Lower leg skin (tissue), 4 donors: ENCODE measurements around the gene KLHDC4. TPM values are rescaled to one million over a fixed set of nuclear protein-coding genes. Genes with fewer than 3 reads are reported as not detected.

ENCODE experiments used
- DNase-seq, 2 donors: peaks; one replicate each; pipeline ENCODE4 v3.0.0-alpha.2; 2019; ENCODE audit warnings: low spot score in 2 of 2
- H3K4me3 ChIP-seq: fragments of 200-600 bp; sonication (generic); 2 replicates; pipeline ENCODE4 v1.5.1; 2017; ENCODE audit warnings: mild to moderate bottlenecking, low read depth; ENCODE audit not compliant: poor library complexity, severe bottlenecking
- CTCF ChIP-seq, 3 donors: fragments of 450-650 bp; IDR thresholded peaks; one replicate each; pipeline ENCODE4 v1.5.1; 2016; ENCODE audit warnings: antibody characterized with exemption in 3 of 3, mild to moderate bottlenecking in 3 of 3, moderate library complexity in 2 of 3
- POLR2A ChIP-seq, 2 donors: fragments of 450-650 bp; IDR thresholded peaks; one replicate each; pipeline ENCODE4 v1.6.1; 2016 to 2017; ENCODE audit warnings: antibody characterized with exemption in 2 of 2, mild to moderate bottlenecking in 1 of 2, moderate library complexity in 1 of 2
- WGBS, 2 donors: methylation state at CpG; one replicate each; pipeline ENCODE4 v1.1.5; 2018; 5-methylcytosine and 5-hydroxymethylcytosine counted together
- intact Hi-C: fragments of 100-400 bp; cut with DNase I; formaldehyde crosslinking; loops from one replicate; pipeline ENCODE4 v1.15.0; 2023; ENCODE audit warnings: low total_unique reads
- total RNA-seq, 4 donors: library from RNA; depleted of rRNA; stranded (reverse); fragments of >200 nt; gene quantifications; one replicate each; pipeline ENCODE4 v1.1.0, GENCODE V29; 2016

The KLHDC4 gene
- total RNA-seq, 4 donors from 2014 or later: 25.8 to 70.0 (median 38.1) TPM

- WGBS, 2 donors: 96 to 97% methylated on average over 16 of the region's 16 CpGs
- TF ChIP-seq CTCF (IDR thresholded peaks at IDR 0.05) (no peak), POLR2A (IDR thresholded peaks at IDR 0.05) (no peak)
- intact Hi-C loops: no loop called here
- no peak for DNase-seq
- no peak overlapping the region for H3K4me3 ChIP-seq
These were observed 50.6 kb downstream of the KLHDC4 start for GRCh38 chr16:87715231-87715630.

- no peak for TF ChIP-seq POLR2A (IDR thresholded peaks at IDR 0.05)
- no peak for TF ChIP-seq CTCF (IDR thresholded peaks at IDR 0.05)
- no peak overlapping the region for H3K4me3 ChIP-seq
- 89 to 92% methylated on average over 17 to 19 of the region's 19 CpGs for WGBS, 2 donors
- no peak for DNase-seq
- intact Hi-C loops: no loop called here
These were observed 52.1 kb downstream of the KLHDC4 start for GRCh38 chr16:87713451-87714229.

- DNase-seq: no peak
- no peak overlapping the region for H3K4me3 ChIP-seq
- no peak for TF ChIP-seq POLR2A (IDR thresholded peaks at IDR 0.05)
- TF ChIP-seq CTCF (IDR thresholded peaks at IDR 0.05): no peak
These were observed 53.5 kb downstream of the KLHDC4 start for GRCh38 chr16:87712184-87712762.

GRCh38 chr16:87710887-87711286, 54.9 kb downstream of the KLHDC4 start:
- TF ChIP-seq CTCF (IDR thresholded peaks at IDR 0.05) (no peak), POLR2A (IDR thresholded peaks at IDR 0.05) (no peak)
- intact Hi-C loops: no loop called here
- no peak overlapping the region for H3K4me3 ChIP-seq
- DNase-seq: no peak
- 84 to 90% methylated on average over 6 to 9 of the region's 12 CpGs for WGBS, 2 donors

More at GRCh38 chr16:87712184-87712762, 53.5 kb downstream of the KLHDC4 start:
- WGBS, 2 donors: 81 to 87% methylated on average over 14 of the region's 14 CpGs
- intact Hi-C loops: no loop called here

- 93 to 96% methylated on average over 6 to 8 of the region's 12 CpGs for WGBS, 2 donors
- H3K4me3 ChIP-seq: no peak overlapping the region
- intact Hi-C loops: no loop called here
- no peak for DNase-seq
- TF ChIP-seq POLR2A (IDR thresholded peaks at IDR 0.05) (no peak), CTCF (IDR thresholded peaks at IDR 0.05) (no peak)
These were observed 56.1 kb downstream of the KLHDC4 start for GRCh38 chr16:87709677-87710076.
